ENCODE measurements around the gene HPD. TPM values are rescaled to one million over a fixed set of nuclear protein-coding genes. Genes with fewer than 3 reads are reported as not detected.

Gene HPD
- total and polyA plus RNA-seq, 4 donors = 0.17 to 0.72 (median 0.28) TPM

DNA sequence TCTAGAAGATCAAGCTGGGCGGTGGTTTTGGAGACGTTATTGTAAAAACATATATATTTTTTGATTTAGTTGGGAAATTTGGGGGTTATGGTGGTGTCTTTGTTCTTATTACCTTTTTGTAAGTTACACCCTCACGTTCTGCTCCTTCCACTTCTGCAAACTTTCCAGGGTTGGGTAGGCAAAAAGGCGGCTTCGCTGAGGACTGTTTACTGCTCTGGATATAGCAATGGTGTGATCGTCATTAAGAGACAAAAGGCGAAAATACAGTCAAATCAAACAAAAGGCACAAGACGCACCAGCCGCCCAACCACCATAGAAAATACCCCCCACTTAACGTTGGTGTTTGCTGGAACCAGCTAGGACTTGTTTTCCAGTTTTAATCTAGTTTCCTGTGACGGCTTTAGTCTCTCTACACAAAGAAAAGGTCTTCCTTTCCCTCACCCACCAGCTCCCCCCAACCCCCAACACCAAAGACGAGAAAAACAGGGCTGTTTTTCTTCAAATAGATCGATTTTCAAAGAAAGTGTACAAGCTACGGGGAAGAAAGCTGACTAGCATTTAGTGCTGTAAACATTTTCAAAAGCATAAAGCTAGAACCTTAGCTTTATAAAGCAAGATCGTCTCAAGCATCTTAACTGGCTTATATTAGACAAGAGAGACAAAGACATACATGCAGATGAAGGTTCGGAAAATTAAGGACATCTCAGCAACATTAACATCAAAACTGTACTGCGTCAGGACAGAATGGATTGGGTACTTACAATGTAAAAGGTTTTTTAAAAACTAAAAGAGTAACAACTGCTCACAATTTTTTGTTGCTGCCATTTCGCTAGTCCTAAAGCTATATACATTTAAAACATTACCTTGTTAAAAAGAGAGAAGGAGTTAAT lies 56.8 kb downstream of the HPD start:
- Histone ChIP-seq H3K27ac (ENCODE audit: low read depth, low read length) (peak overlapping the region; percentile 99), H3K4me3 (ENCODE audit: low read depth, low read length) (peak overlapping the region; percentile 80), H3K27me3 (ENCODE audit: control insufficient read depth, insufficient read depth, low read length) (no peaks in the 10 kb centered on the region), H3K9me3 (ENCODE audit: control insufficient read depth, insufficient read depth, low read length) (no peaks in the 10 kb centered on the region), H3K36me3 (ENCODE audit: control insufficient read depth, insufficient read depth, low read length) (peaks cover 30% of the 10 kb centered on the region), H3K4me1 (ENCODE audit: control insufficient read depth, insufficient read depth, low read length) (peaks cover 58% of the 10 kb centered on the region)
- peak in 3 of 6 donors; percentile 29 to 86 (median 76) for DNase-seq (ENCODE audit: low read depth in 4 of 6, low spot score in 6 of 6)
- WGBS (ENCODE audit: insufficient coverage) = 0% methylated on average over 4 of the region's 18 CpGs

GRCh38 chr12:121800694-121801594 lies 57.7 kb downstream of the HPD start:
- H3K4me1 ChIP-seq (ENCODE audit: control insufficient read depth, insufficient read depth, low read length) = peaks cover 58% of the 10 kb centered on the region
- peak in 3 of 6 donors; percentile 51 to 89 (median 89) for DNase-seq (ENCODE audit: low read depth in 4 of 6, low spot score in 6 of 6)

DNA sequence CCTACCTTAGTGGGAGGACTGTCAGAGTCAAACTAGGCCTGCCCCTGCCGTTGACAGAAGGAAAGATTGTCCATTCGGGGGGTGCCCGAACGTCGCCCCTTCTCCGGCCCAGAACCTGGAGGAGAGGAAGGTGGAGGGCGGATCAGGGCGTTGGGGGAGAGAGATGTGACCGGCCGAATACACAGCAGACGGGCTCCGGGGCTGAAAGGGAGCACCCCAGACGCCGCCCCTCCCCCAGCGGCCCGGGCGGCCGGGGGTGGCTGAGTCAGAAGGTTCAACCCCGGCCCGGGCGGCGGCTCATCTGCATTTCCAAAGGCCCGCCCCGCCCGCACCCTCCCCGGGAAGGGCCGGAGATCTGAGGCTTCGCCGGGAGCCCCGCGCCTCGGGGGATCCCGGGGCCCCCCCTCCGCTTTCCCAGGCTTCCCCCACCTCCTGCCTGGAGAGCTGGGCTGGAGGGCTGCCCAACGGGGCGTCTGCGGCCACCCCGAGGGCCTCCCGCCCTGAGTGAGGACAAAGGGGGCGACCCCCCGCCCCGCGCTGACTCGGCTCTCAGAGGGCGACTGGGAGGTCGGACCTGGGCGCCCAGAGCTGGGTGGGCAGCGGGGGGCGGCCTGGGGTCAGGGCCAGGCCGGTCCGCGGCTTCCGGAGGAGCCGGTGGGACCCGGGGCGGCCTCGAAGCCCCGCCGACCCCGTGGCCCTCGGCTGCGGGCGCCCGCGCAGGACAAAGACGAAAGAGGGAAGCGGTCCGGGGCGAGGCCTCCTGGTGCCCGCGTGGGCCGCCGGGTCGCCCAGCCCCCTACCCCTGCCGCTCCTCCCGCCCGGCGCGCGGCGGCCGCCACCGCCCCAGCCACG lies 58.6 kb downstream of the HPD start:
- no peaks in the 10 kb centered on the region for H3K9me3 ChIP-seq (ENCODE audit: control insufficient read depth, insufficient read depth, low read length)
- WGBS (ENCODE audit: insufficient coverage) = under 1% methylated on average over 84 of the region's 84 CpGs
- DNase-seq (ENCODE audit: low read depth in 4 of 6, low spot score in 6 of 6) = peak in 3 of 6 donors; percentile 44 to 85 (median 67)
- peak overlapping the region; percentile 39 for H3K4me3 ChIP-seq (ENCODE audit: low read depth, low read length)
- H3K27ac ChIP-seq (ENCODE audit: low read depth, low read length) = peak overlapping the region; percentile 87
- H3K36me3 ChIP-seq (ENCODE audit: control insufficient read depth, insufficient read depth, low read length) = peaks cover 36% of the 10 kb centered on the region
- H3K27me3 ChIP-seq (ENCODE audit: control insufficient read depth, insufficient read depth, low read length) = no peaks in the 10 kb centered on the region
- peaks cover 60% of the 10 kb centered on the region for H3K4me1 ChIP-seq (ENCODE audit: control insufficient read depth, insufficient read depth, low read length)

More at GRCh38 chr12:121800694-121801594, 57.7 kb downstream of the HPD start:
- peak overlapping the region; percentile 99 for H3K27ac ChIP-seq (ENCODE audit: low read depth, low read length)
- WGBS (ENCODE audit: insufficient coverage) = under 1% methylated on average over 83 of the region's 86 CpGs
- peak overlapping the region; percentile 80 for H3K4me3 ChIP-seq (ENCODE audit: low read depth, low read length)
- peaks cover 30% of the 10 kb centered on the region for H3K36me3 ChIP-seq (ENCODE audit: control insufficient read depth, insufficient read depth, low read length)
- H3K27me3 ChIP-seq (ENCODE audit: control insufficient read depth, insufficient read depth, low read length) = no peaks in the 10 kb centered on the region
- H3K9me3 ChIP-seq (ENCODE audit: control insufficient read depth, insufficient read depth, low read length) = no peaks in the 10 kb centered on the region

GRCh38 chr12:121799156-121799841 lies 59.4 kb downstream of the HPD start:
- Histone ChIP-seq H3K9me3 (ENCODE audit: control insufficient read depth, insufficient read depth, low read length) (no peaks in the 10 kb centered on the region), H3K4me3 (ENCODE audit: low read depth, low read length) (peak overlapping the region; percentile 39), H3K4me1 (ENCODE audit: control insufficient read depth, insufficient read depth, low read length) (peaks cover 65% of the 10 kb centered on the region), H3K27me3 (ENCODE audit: control insufficient read depth, insufficient read depth, low read length) (no peaks in the 10 kb centered on the region), H3K27ac (ENCODE audit: low read depth, low read length) (peak overlapping the region; percentile 87), H3K36me3 (ENCODE audit: control insufficient read depth, insufficient read depth, low read length) (peaks cover 38% of the 10 kb centered on the region)
- 16% methylated on average over 16 of the region's 30 CpGs for WGBS (ENCODE audit: insufficient coverage)
- peak in 3 of 6 donors; percentile 36 to 84 (median 74) for DNase-seq (ENCODE audit: low read depth in 4 of 6, low spot score in 6 of 6)

DNA sequence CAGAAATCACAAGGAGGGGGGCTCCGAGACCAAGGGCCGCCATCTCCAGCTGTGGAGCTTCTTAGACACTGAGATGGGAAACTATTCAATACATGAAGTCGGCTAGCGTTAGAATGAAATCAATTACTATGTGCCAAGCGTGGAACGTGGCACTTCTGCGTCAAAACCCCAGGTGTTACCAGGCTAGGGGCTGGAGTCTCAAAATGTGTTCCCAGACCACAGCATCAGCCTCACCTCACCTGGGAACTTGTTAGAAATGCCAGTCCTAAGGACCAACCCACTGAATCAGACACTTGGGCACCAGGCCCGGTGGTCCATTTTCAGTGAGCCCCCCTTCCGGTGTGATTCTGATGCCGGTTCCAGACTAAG lies 59.9 kb downstream of the HPD start:
- peak overlapping the region; percentile 86 for H3K27ac ChIP-seq (ENCODE audit: low read depth, low read length)
- H3K36me3 ChIP-seq (ENCODE audit: control insufficient read depth, insufficient read depth, low read length) = peaks cover 38% of the 10 kb centered on the region
- peak in 1 of 6 donors; percentile 57 for DNase-seq (ENCODE audit: low read depth in 4 of 6, low spot score in 6 of 6)
- 17% methylated on average over 7 of the region's 10 CpGs for WGBS (ENCODE audit: insufficient coverage)
- no peaks in the 10 kb centered on the region for H3K9me3 ChIP-seq (ENCODE audit: control insufficient read depth, insufficient read depth, low read length)
- peak overlapping the region; percentile 14 for H3K4me3 ChIP-seq (ENCODE audit: low read depth, low read length)
- peaks cover 70% of the 10 kb centered on the region for H3K4me1 ChIP-seq (ENCODE audit: control insufficient read depth, insufficient read depth, low read length)
- peaks cover 3% of the 10 kb centered on the region for H3K27me3 ChIP-seq (ENCODE audit: control insufficient read depth, insufficient read depth, low read length)

DNA sequence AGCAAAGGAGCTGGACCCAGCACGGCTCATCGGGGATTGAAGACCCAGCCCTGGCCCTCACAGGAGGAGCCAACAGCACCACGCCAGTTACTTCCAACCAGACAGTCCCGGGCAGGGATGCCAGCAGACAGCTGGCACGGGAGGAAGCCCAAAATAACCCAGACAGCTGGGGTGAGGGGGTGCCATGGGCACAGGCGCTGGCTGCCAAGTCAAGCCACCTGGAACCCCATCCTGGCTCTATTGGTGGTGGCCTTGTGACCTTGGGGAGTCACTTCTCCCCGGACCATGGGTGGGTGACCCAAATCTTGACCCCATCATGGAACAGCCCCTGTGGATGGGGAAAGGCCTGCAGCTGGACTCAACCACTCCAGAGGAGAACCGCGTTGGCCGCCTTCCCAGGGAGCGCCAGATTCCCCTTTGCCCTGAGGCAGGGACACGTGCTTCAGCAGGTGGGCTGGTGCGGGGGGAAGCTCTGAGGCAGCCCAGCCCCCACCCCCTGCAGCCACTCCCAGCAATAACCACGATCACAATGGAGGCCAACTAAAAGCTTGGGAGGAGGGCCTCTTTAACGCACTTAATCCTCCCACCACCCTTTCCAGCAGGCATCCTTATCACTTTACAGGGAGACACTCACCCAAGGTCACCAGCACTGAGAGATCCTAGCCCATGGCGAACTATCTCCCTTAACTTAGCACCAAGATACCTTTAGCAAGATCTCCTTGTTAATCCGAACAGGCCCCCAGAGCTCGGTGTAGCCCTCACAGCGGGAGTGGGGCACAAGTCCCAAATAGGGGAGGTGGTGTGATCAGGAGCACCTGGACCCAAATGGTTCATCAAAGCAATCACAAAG lies 60.5 kb downstream of the HPD start:
- 9% methylated on average over 13 of the region's 19 CpGs for WGBS (ENCODE audit: insufficient coverage)
- H3K27ac ChIP-seq (ENCODE audit: low read depth, low read length) = peak overlapping the region; percentile 86
- H3K36me3 ChIP-seq (ENCODE audit: control insufficient read depth, insufficient read depth, low read length) = peaks cover 40% of the 10 kb centered on the region
- no peaks in the 10 kb centered on the region for H3K9me3 ChIP-seq (ENCODE audit: control insufficient read depth, insufficient read depth, low read length)
- peak in 3 of 6 donors; percentile 31 to 80 (median 80) for DNase-seq (ENCODE audit: low read depth in 4 of 6, low spot score in 6 of 6)
- H3K27me3 ChIP-seq (ENCODE audit: control insufficient read depth, insufficient read depth, low read length) = peaks cover 5% of the 10 kb centered on the region
- H3K4me1 ChIP-seq (ENCODE audit: control insufficient read depth, insufficient read depth, low read length) = peaks cover 76% of the 10 kb centered on the region
- peak overlapping the region; percentile 9 for H3K4me3 ChIP-seq (ENCODE audit: low read depth, low read length)

- H3K27ac ChIP-seq (ENCODE audit: low read depth, low read length) = peak overlapping the region; percentile 86
- peaks cover 49% of the 10 kb centered on the region for H3K36me3 ChIP-seq (ENCODE audit: control insufficient read depth, insufficient read depth, low read length)
- H3K27me3 ChIP-seq (ENCODE audit: control insufficient read depth, insufficient read depth, low read length) = peaks cover 5% of the 10 kb centered on the region
- 19% methylated on average over 31 of the region's 39 CpGs for WGBS (ENCODE audit: insufficient coverage)
- peak overlapping the region; percentile 18 for H3K4me3 ChIP-seq (ENCODE audit: low read depth, low read length)
- DNase-seq (ENCODE audit: low read depth in 4 of 6, low spot score in 6 of 6) = peak in 3 of 6 donors; percentile 44 to 87 (median 78)
- no peaks in the 10 kb centered on the region for H3K9me3 ChIP-seq (ENCODE audit: control insufficient read depth, insufficient read depth, low read length)
- peaks cover 87% of the 10 kb centered on the region for H3K4me1 ChIP-seq (ENCODE audit: control insufficient read depth, insufficient read depth, low read length)
Measured at GRCh38 chr12:121796855-121797751, 61.6 kb downstream of the HPD start.
